Activated CD4-positive, alpha-beta T cell treated with anti-CD3 and anti-CD28 coated beads for 36 hours (primary cell): ENCODE data around the gene SH2D2A. TPM values are rescaled to one million over a fixed set of nuclear protein-coding genes. Genes with fewer than 3 reads are reported as not detected.

Experiments used
- ATAC-seq: fragments of 200-7000 bp; cut with Tn5 transposase; one replicate; pipeline ENCODE4 v1.10.0; 2021; ENCODE audit warnings: mild to moderate bottlenecking, moderate library complexity
- CTCF ChIA-PET: fragments of 350-600 bp; sonication (Branson Sonifier 250); formaldehyde crosslinking; loops from one replicate; lab custom pipeline; 2021; ENCODE audit warnings: antibody characterized with exemption; lab: Charles Lee
- POLR2A ChIA-PET: fragments of 350-600 bp; sonication (Branson Sonifier 250); formaldehyde crosslinking; loops from one replicate; lab custom pipeline; 2021; ENCODE audit warnings: antibody characterized with exemption, inconsistent platforms; lab: Charles Lee
- DNase-seq: peaks from one replicate; pipeline ENCODE4 v3.0.0-alpha.2; 2020
- H3K27ac Mint-ChIP-seq: one replicate; pipeline ENCODE4 v1.8.0; 2021; ENCODE audit warnings: mixed read lengths
- H3K27me3 Mint-ChIP-seq: one replicate; pipeline ENCODE4 v1.8.0; 2021; ENCODE audit warnings: mixed read lengths
- H3K36me3 Mint-ChIP-seq: one replicate; pipeline ENCODE4 v1.8.0; 2021; ENCODE audit warnings: low read depth, mixed read lengths
- H3K4me1 Mint-ChIP-seq: one replicate; pipeline ENCODE4 v1.8.0; 2021; ENCODE audit warnings: mixed read lengths
- H3K4me3 Mint-ChIP-seq: one replicate; pipeline ENCODE4 v1.8.0; 2021; ENCODE audit warnings: mild to moderate bottlenecking, moderate library complexity, mixed read lengths
- H3K9me3 Mint-ChIP-seq: one replicate; pipeline ENCODE4 v1.8.0; 2021; ENCODE audit warnings: low read depth, mixed read lengths
- intact Hi-C, 2 experiments: fragments of 100-400 bp; cut with DNase I in 1 of 2; cut with micrococcal nuclease in 1 of 2; formaldehyde crosslinking; loops; one replicate each; pipeline versions ENCODE4 v1.14.2 to v1.15.1; 2022 to 2024; cut with DNase I, micrococcal nuclease
- total RNA-seq, 2 experiments: library from RNA; stranded (reverse); gene quantifications; one replicate each; pipeline ENCODE4 v1.2.3, GENCODE V29; 2021

The SH2D2A gene
- total RNA-seq, 2 experiments from 2014 or later: 189 to 211 TPM

- CTCF ChIA-PET: interaction anchor here (0.6 to 4.3 kb wide), 2 partner anchors 15 to 97 kb away, joined by 4 to 26 read pairs; no protein-coding TSS in a partner anchor
- H3K4me3 Mint-ChIP-seq: no peak overlapping the region
- ATAC-seq: no peak
- no peak overlapping the region for H3K27ac Mint-ChIP-seq
- no peaks in the 10 kb centered on the region for H3K9me3 Mint-ChIP-seq
- peaks cover 28% of the 10 kb centered on the region for H3K4me1 Mint-ChIP-seq
- POLR2A ChIA-PET: no interaction called here
- DNase-seq: no peak
- H3K36me3 Mint-ChIP-seq: no peaks in the 10 kb centered on the region
- intact Hi-C loops: no loop called here
- no peaks in the 10 kb centered on the region for H3K27me3 Mint-ChIP-seq
Observed at GRCh38 chr1:156823210-156823790, 6.7 kb upstream of the SH2D2A start.

- no peak overlapping the region for H3K4me3 Mint-ChIP-seq
- H3K27ac Mint-ChIP-seq: peak overlapping the region; percentile 70
- peaks cover 32% of the 10 kb centered on the region for H3K4me1 Mint-ChIP-seq
- H3K27me3 Mint-ChIP-seq: no peaks in the 10 kb centered on the region
- ATAC-seq: peak; percentile 31
- no peaks in the 10 kb centered on the region for H3K9me3 Mint-ChIP-seq
- no peak for DNase-seq
- ChIA-PET CTCF (interaction anchor here (0.7 to 2.2 kb wide), 6 partner anchors 9 to 1933 kb away, joined by 3 to 12 read pairs (median 6); no protein-coding TSS in a partner anchor), POLR2A (interaction anchor here (0.6 to 1.2 kb wide), 3 partner anchors 13 to 603 kb away, joined by 3 to 4 read pairs (median 3); no protein-coding TSS in a partner anchor)
- no peaks in the 10 kb centered on the region for H3K36me3 Mint-ChIP-seq
- intact Hi-C loops: no loop called here
Observed at GRCh38 chr1:156822680-156823079, 6.0 kb upstream of the SH2D2A start.

- H3K9me3 Mint-ChIP-seq: no peaks in the 10 kb centered on the region
- no peaks in the 10 kb centered on the region for H3K27me3 Mint-ChIP-seq
- H3K4me3 Mint-ChIP-seq: no peak overlapping the region
- no peaks in the 10 kb centered on the region for H3K36me3 Mint-ChIP-seq
- peaks cover 36% of the 10 kb centered on the region for H3K4me1 Mint-ChIP-seq
- POLR2A ChIA-PET: interaction anchor here (0.6 to 1.2 kb wide), 3 partner anchors 12 to 1529 kb away, joined by 3 to 7 read pairs (median 4); no protein-coding TSS in a partner anchor
- CTCF ChIA-PET: interaction anchor here (0.7 to 2.2 kb wide), 7 partner anchors 9 to 1933 kb away, joined by 3 to 12 read pairs (median 4); no protein-coding TSS in a partner anchor
- intact Hi-C loops: no loop called here
- ATAC-seq (peak; percentile 86), DNase-seq (peak; percentile 75)
- peak overlapping the region; percentile 70 for H3K27ac Mint-ChIP-seq
Observed at GRCh38 chr1:156821801-156822200, 5.2 kb upstream of the SH2D2A start.

GRCh38 chr1:156815961-156816422 lies 656 bp downstream of the SH2D2A start:
- no peak for ATAC-seq
- CTCF ChIA-PET: interaction anchor here (0.6 to 5.6 kb wide), 8 partner anchors 13 to 90 kb away, joined by 3 to 28 read pairs (median 3); partner anchors contain the start of genes INSRR, ISG20L2, METTL25B and NTRK1
- peak; percentile 22 for DNase-seq
- peaks cover 56% of the 10 kb centered on the region for H3K36me3 Mint-ChIP-seq
- no peaks in the 10 kb centered on the region for H3K27me3 Mint-ChIP-seq
- H3K27ac Mint-ChIP-seq: peak overlapping the region; percentile 100
- POLR2A ChIA-PET: interaction anchor here (0.6 to 2.1 kb wide), 2 partner anchors 87 to 617 kb away, joined by 3 to 6 read pairs; partner anchors contain the start of genes ISG20L2 and METTL25B
- H3K4me1 Mint-ChIP-seq: peaks cover 52% of the 10 kb centered on the region
- peak overlapping the region; percentile 93 for H3K4me3 Mint-ChIP-seq
- intact Hi-C loops: loop anchor here (1.0 to 2.0 kb wide), 10 partner anchors 15 to 322 kb away; partner anchors contain the start of genes ISG20L2 (in 2 of the 2), METTL25B (in 2 of the 2), PRCC (in 2 of the 2) and ETV3 (in 1 of the 2)
- no peaks in the 10 kb centered on the region for H3K9me3 Mint-ChIP-seq

- Mint-ChIP-seq H3K27me3 (no peaks in the 10 kb centered on the region), H3K4me1 (peaks cover 51% of the 10 kb centered on the region), H3K4me3 (peak overlapping the region; percentile 93), H3K27ac (peak overlapping the region; percentile 100), H3K36me3 (peaks cover 60% of the 10 kb centered on the region), H3K9me3 (no peaks in the 10 kb centered on the region)
- DNase-seq (peak; percentile 5), ATAC-seq (no peak)
- ChIA-PET CTCF (interaction anchor here (0.6 to 5.6 kb wide), 5 partner anchors 22 to 89 kb away, joined by 3 to 28 read pairs (median 8); partner anchors contain the start of genes INSRR and NTRK1), POLR2A (interaction anchor here (0.6 to 2.1 kb wide), 3 partner anchors 46 to 617 kb away, joined by 3 to 6 read pairs (median 3); partner anchors contain the start of genes ISG20L2 and METTL25B)
- intact Hi-C loops: loop anchor here in 1 of 2 experiments (2.0 kb wide), 2 partner anchors 15 to 49 kb away; partner anchors contain the start of gene PRCC
Observed at GRCh38 chr1:156815307-156815826, 1.3 kb downstream of the SH2D2A start.

GRCh38 chr1:156814571-156815260 lies 1.9 kb downstream of the SH2D2A start:
- ChIA-PET CTCF (interaction anchor here (0.7 to 5.6 kb wide), 8 partner anchors 8 to 88 kb away, joined by 3 to 28 read pairs (median 4); partner anchors contain the start of gene INSRR), POLR2A (interaction anchor here (0.9 to 1.1 kb wide), 3 partner anchors 23 to 48 kb away, joined by 3 to 5 read pairs (median 3); partner anchors contain the start of gene PRCC)
- intact Hi-C loops: loop anchor here in 1 of 2 experiments (2.0 to 5.0 kb wide), 3 partner anchors 14 to 48 kb away; partner anchors contain the start of genes NTRK1 and PRCC
- Mint-ChIP-seq H3K27ac (peak overlapping the region; percentile 100), H3K27me3 (no peaks in the 10 kb centered on the region), H3K4me1 (peaks cover 56% of the 10 kb centered on the region), H3K4me3 (peak overlapping the region; percentile 93), H3K9me3 (no peaks in the 10 kb centered on the region), H3K36me3 (peaks cover 65% of the 10 kb centered on the region)
- no peak for ATAC-seq
- peak; percentile 74 for DNase-seq

GRCh38 chr1:156813750-156814570 lies 2.7 kb downstream of the SH2D2A start:
- no peaks in the 10 kb centered on the region for H3K27me3 Mint-ChIP-seq
- CTCF ChIA-PET: interaction anchor here (0.7 to 5.6 kb wide), 7 partner anchors 8 to 88 kb away, joined by 3 to 28 read pairs (median 4); partner anchors contain the start of gene INSRR
- no peaks in the 10 kb centered on the region for H3K9me3 Mint-ChIP-seq
- intact Hi-C loops: loop anchor here in 1 of 2 experiments (2.0 to 5.0 kb wide), 3 partner anchors 13 to 48 kb away; partner anchors contain the start of genes NTRK1 and PRCC
- H3K4me1 Mint-ChIP-seq: peaks cover 61% of the 10 kb centered on the region
- POLR2A ChIA-PET: interaction anchor here (0.7 to 1.1 kb wide), 5 partner anchors 11 to 85 kb away, joined by 3 to 5 read pairs (median 3); partner anchors contain the start of genes ISG20L2 and PRCC
- H3K4me3 Mint-ChIP-seq: peak overlapping the region; percentile 93
- peak; percentile 38 for ATAC-seq
- peaks cover 71% of the 10 kb centered on the region for H3K36me3 Mint-ChIP-seq
- peak; percentile 86 for DNase-seq
- peak overlapping the region; percentile 100 for H3K27ac Mint-ChIP-seq

- ATAC-seq (no peak), DNase-seq (no peak)
- peak overlapping the region; percentile 93 for H3K4me3 Mint-ChIP-seq
- H3K9me3 Mint-ChIP-seq: no peaks in the 10 kb centered on the region
- POLR2A ChIA-PET: interaction anchor here (0.9 to 1.1 kb wide), 3 partner anchors 11 to 46 kb away, joined by 3 read pairs; partner anchors contain the start of gene PRCC
- CTCF ChIA-PET: interaction anchor here (1.0 to 5.6 kb wide), 6 partner anchors 9 to 87 kb away, joined by 3 to 28 read pairs (median 5); partner anchors contain the start of genes INSRR and NTRK1
- H3K27ac Mint-ChIP-seq: peak overlapping the region; percentile 100
- H3K36me3 Mint-ChIP-seq: peaks cover 76% of the 10 kb centered on the region
- H3K27me3 Mint-ChIP-seq: no peaks in the 10 kb centered on the region
- H3K4me1 Mint-ChIP-seq: peaks cover 66% of the 10 kb centered on the region
- intact Hi-C loops: loop anchor here in 1 of 2 experiments (5.0 kb wide), 1 partner anchor 49 kb away; the partner anchor contains the start of gene NTRK1
Observed at GRCh38 chr1:156813298-156813697, 3.4 kb downstream of the SH2D2A start.

GRCh38 chr1:156812293-156812990 lies 4.2 kb downstream of the SH2D2A start:
- Mint-ChIP-seq H3K4me1 (peaks cover 70% of the 10 kb centered on the region), H3K4me3 (peak overlapping the region; percentile 93), H3K27ac (peak overlapping the region; percentile 100), H3K9me3 (no peaks in the 10 kb centered on the region), H3K36me3 (peaks cover 85% of the 10 kb centered on the region), H3K27me3 (no peaks in the 10 kb centered on the region)
- ChIA-PET CTCF (interaction anchor here (0.6 to 5.6 kb wide), 6 partner anchors 10 to 86 kb away, joined by 3 to 28 read pairs (median 4); partner anchors contain the start of gene NTRK1), POLR2A (interaction anchor here (1.0 to 1.1 kb wide), 2 partner anchors 45 to 47 kb away, joined by 3 read pairs; partner anchors contain the start of gene PRCC)
- DNase-seq: peak; percentile 37
- intact Hi-C loops: loop anchor here in 1 of 2 experiments (5.0 kb wide), 1 partner anchor 50 kb away; the partner anchor contains the start of gene NTRK1
- ATAC-seq: no peak
